Neural progenitor cell (in vitro differentiated cells): ENCODE data around the gene BIRC5. TPM values are rescaled to one million over a fixed set of nuclear protein-coding genes. Genes with fewer than 3 reads are reported as not detected.

Experiments used
- DNase-seq: peaks from one replicate; pipeline ENCODE4 v3.0.0-alpha.2; 2016; ENCODE audit warnings: low spot score
- H2AFZ ChIP-seq: fragments of 200-600 bp; sonication (generic); replicated peaks from 2 replicates; pipeline ENCODE4 v1.6.1; 2016; ENCODE audit warnings: antibody characterized with exemption
- H3F3A ChIP-seq: fragments of 200-600 bp; sonication (generic); 2 replicates; pipeline ENCODE4 v1.6.1; 2016; ENCODE audit warnings: antibody characterized with exemption, low read depth
- H3K27ac ChIP-seq: fragments of 200-600 bp; sonication (generic); 2 replicates; pipeline ENCODE4 v1.5.1; 2016; ENCODE audit warnings: mild to moderate bottlenecking
- H3K27me3 ChIP-seq: fragments of 200-600 bp; sonication (generic); 2 replicates; pipeline ENCODE4 v1.6.1; 2016; ENCODE audit warnings: mild to moderate bottlenecking, moderate library complexity
- H3K36me3 ChIP-seq: fragments of 200-600 bp; sonication (generic); 2 replicates; pipeline ENCODE4 v1.5.1; 2016
- H3K4me1 ChIP-seq: fragments of 200-600 bp; sonication (generic); 2 replicates; pipeline ENCODE4 v1.6.1; 2016; ENCODE audit warnings: mixed run types
- H3K4me2 ChIP-seq: fragments of 200-600 bp; sonication (generic); 2 replicates; pipeline ENCODE4 v1.6.1; 2016
- H3K4me3 ChIP-seq: fragments of 200-600 bp; sonication (generic); 2 replicates; pipeline ENCODE4 v1.5.1; 2016
- H3K79me2 ChIP-seq: fragments of 200-600 bp; sonication (generic); 2 replicates; pipeline ENCODE4 v1.6.1; 2016; ENCODE audit warnings: low read depth
- H3K9ac ChIP-seq: fragments of 200-600 bp; sonication (generic); 2 replicates; pipeline ENCODE4 v1.6.1; 2016
- H3K9me3 ChIP-seq: fragments of 200-600 bp; sonication (generic); 2 replicates; pipeline ENCODE4 v1.5.1; 2016; ENCODE audit warnings: low read depth
- H4K20me1 ChIP-seq: fragments of 200-600 bp; sonication (generic); 2 replicates; pipeline ENCODE4 v1.6.1; 2016; ENCODE audit warnings: low read depth
- H3K27ac Mint-ChIP-seq: 3 replicates; pipeline ENCODE4 v1.8.0; 2021; ENCODE audit warnings: mixed read lengths
- H3K27me3 Mint-ChIP-seq: 2 replicates; pipeline ENCODE4 v1.8.0; 2022; ENCODE audit warnings: low read depth, mild to moderate bottlenecking, inconsistent platforms, moderate library complexity, mixed read lengths; ENCODE audit not compliant: insufficient read depth
- H3K36me3 Mint-ChIP-seq: 3 replicates; pipeline ENCODE4 v1.8.0; 2021; ENCODE audit warnings: mixed read lengths
- H3K4me1 Mint-ChIP-seq: 3 replicates; pipeline ENCODE4 v1.8.0; 2021; ENCODE audit warnings: mixed read lengths
- H3K4me3 Mint-ChIP-seq: 3 replicates; pipeline ENCODE4 v1.8.0; 2021; ENCODE audit warnings: mild to moderate bottlenecking, moderate library complexity, mixed read lengths
- H3K9me3 Mint-ChIP-seq: 3 replicates; pipeline ENCODE4 v1.8.0; 2020; ENCODE audit warnings: mixed read lengths
- CTCF ChIP-seq: fragments of 200-600 bp; sonication (generic); IDR thresholded peaks from 2 replicates; pipeline ENCODE4 v1.5.1; 2017; ENCODE audit warnings: antibody characterized with exemption, mild to moderate bottlenecking
- EZH2 ChIP-seq: fragments of 200-600 bp; sonication (generic); IDR thresholded peaks from 2 replicates; pipeline ENCODE4 v1.6.1; 2017; ENCODE audit warnings: antibody characterized with exemption, mild to moderate bottlenecking, moderate library complexity
- EZH2phosphoT487 ChIP-seq: fragments of 200-600 bp; sonication (generic); IDR thresholded peaks from 2 replicates; pipeline ENCODE4 v1.6.1; 2017; ENCODE audit warnings: antibody characterized with exemption
- total RNA-seq: library from RNA; depleted of rRNA; stranded (reverse); fragments of >200 nt; gene quantifications from 2 replicates; pipeline ENCODE4 v1.2.3, GENCODE V29; 2015; ENCODE audit warnings: low replicate concordance

Gene BIRC5
- total RNA-seq, 1 donor from 2014 or later, result 144 TPM

GRCh38 chr17:78179372-78179771, 34.7 kb upstream of the BIRC5 start:
- no peaks in the 10 kb centered on the region for H3K9me3 ChIP-seq
- H3K27ac ChIP-seq, result no peak overlapping the region
- peaks cover 31% of the 10 kb centered on the region for H4K20me1 ChIP-seq
- Mint-ChIP-seq H3K27me3 (peaks cover 9% of the 10 kb centered on the region), H3K27ac (no peak overlapping the region), H3K36me3 (peaks cover 34% of the 10 kb centered on the region), H3K9me3 (no peaks in the 10 kb centered on the region), H3K4me1 (peaks cover 10% of the 10 kb centered on the region), H3K4me3 (no peak overlapping the region)
- TF ChIP-seq EZH2phosphoT487 (no peak), CTCF (no peak), EZH2 (no peak)
- peaks cover 35% of the 10 kb centered on the region for H3K79me2 ChIP-seq
- H3K4me2 ChIP-seq, result no peak overlapping the region
- H2AFZ ChIP-seq, result no peak overlapping the region
- H3K9ac ChIP-seq, result no peak overlapping the region
- H3K4me1 ChIP-seq, result no peaks in the 10 kb centered on the region
- H3F3A ChIP-seq, result peaks cover 24% of the 10 kb centered on the region
- H3K27me3 ChIP-seq, result no peaks in the 10 kb centered on the region
- H3K4me3 ChIP-seq, result no peak overlapping the region
- DNase-seq, result no peak
- H3K36me3 ChIP-seq, result peaks cover 3% of the 10 kb centered on the region

DNA sequence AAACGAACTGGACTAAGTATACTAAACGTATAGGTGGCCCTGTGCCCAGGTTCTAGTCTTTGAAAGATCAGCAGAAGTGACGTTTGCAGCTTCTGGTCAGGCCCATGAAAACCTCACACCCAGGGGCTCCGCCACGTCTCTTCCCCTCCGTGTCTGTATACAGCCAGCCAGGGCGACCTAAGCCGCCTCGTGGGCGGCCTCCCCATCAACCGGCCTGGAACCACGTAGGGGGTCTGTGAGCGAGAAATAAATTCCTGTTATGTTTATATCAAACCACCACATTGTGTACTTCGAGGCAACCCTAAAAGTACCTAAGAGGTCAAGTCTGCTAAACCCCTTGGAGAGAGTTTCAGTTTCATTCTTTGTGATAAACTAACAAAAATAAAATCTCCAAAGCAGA, 34.0 kb upstream of the BIRC5 start:
- no peaks in the 10 kb centered on the region for H3K9me3 ChIP-seq
- Mint-ChIP-seq H3K27me3 (peaks cover 9% of the 10 kb centered on the region), H3K36me3 (peaks cover 39% of the 10 kb centered on the region)

GRCh38 chr17:78180508-78180907, 33.5 kb upstream of the BIRC5 start:
- no peak overlapping the region for H3K4me3 Mint-ChIP-seq
- H3F3A ChIP-seq, result peaks cover 15% of the 10 kb centered on the region
- H3K27me3 Mint-ChIP-seq, result peaks cover 7% of the 10 kb centered on the region
- no peak overlapping the region for H3K27ac ChIP-seq
- DNase-seq, result no peak
- no peak overlapping the region for H2AFZ ChIP-seq
- peaks cover 20% of the 10 kb centered on the region for H3K4me1 Mint-ChIP-seq
- peaks cover 41% of the 10 kb centered on the region for H3K36me3 Mint-ChIP-seq
- no peak overlapping the region for H3K4me3 ChIP-seq
- no peaks in the 10 kb centered on the region for H3K9me3 Mint-ChIP-seq
- no peak overlapping the region for H3K27ac Mint-ChIP-seq
- H3K36me3 ChIP-seq, result peaks cover 3% of the 10 kb centered on the region
- no peaks in the 10 kb centered on the region for H3K27me3 ChIP-seq
- TF ChIP-seq CTCF, result no peak
- TF ChIP-seq EZH2phosphoT487, result no peak
- TF ChIP-seq EZH2, result no peak
- no peak overlapping the region for H3K9ac ChIP-seq
- H4K20me1 ChIP-seq, result peaks cover 42% of the 10 kb centered on the region
- peaks cover 46% of the 10 kb centered on the region for H3K79me2 ChIP-seq
- H3K9me3 ChIP-seq, result no peaks in the 10 kb centered on the region
- H3K4me1 ChIP-seq, result peaks cover 9% of the 10 kb centered on the region
- no peak overlapping the region for H3K4me2 ChIP-seq

More for the DNA sequence above, 34.0 kb upstream of the BIRC5 start:
- Histone ChIP-seq H3K9ac (no peak overlapping the region), H3K27ac (no peak overlapping the region), H3K4me1 (peaks cover 5% of the 10 kb centered on the region), H3K27me3 (no peaks in the 10 kb centered on the region), H3F3A (peaks cover 19% of the 10 kb centered on the region), H2AFZ (no peak overlapping the region), H3K4me3 (no peak overlapping the region), H3K36me3 (peaks cover 3% of the 10 kb centered on the region), H3K4me2 (no peak overlapping the region), H4K20me1 (peaks cover 38% of the 10 kb centered on the region), H3K79me2 (peaks cover 42% of the 10 kb centered on the region)
- no peak for TF ChIP-seq EZH2
- no peak for TF ChIP-seq EZH2phosphoT487
- TF ChIP-seq CTCF, result no peak
- no peak overlapping the region for H3K27ac Mint-ChIP-seq
- H3K4me3 Mint-ChIP-seq, result no peak overlapping the region
- DNase-seq, result no peak
- no peaks in the 10 kb centered on the region for H3K9me3 Mint-ChIP-seq
- peaks cover 16% of the 10 kb centered on the region for H3K4me1 Mint-ChIP-seq
